Stimulated activated CD4-positive, alpha-beta T cell treated with anti-CD3 and anti-CD28 coated beads, Interleukin-1b, Interleukin-23, amount 100 ng/mL, for 48 hours (primary cell): Measurements from ENCODE around the gene ETDC.
"Not testable (repeated sequence)": the region's sequence is repeated elsewhere in the genome, so short reads cannot be mapped to it uniquely, and the experiment has no call there.

ENCODE experiments used
- DNase-seq: peaks from one replicate; pipeline ENCODE4 v3.0.0-alpha.2; 2020

ETDC gene

GRCh38 chrX:135309430-135309923 lies at the start of gene ETDC:
TSS of gene ETDC (plus strand) at chrX:135309480. CDS start at chrX:135309480, 0 bp downstream.
- no peak for DNase-seq

GRCh38 chrX:135260976-135261375 lies 48.3 kb upstream of the ETDC start:
- DNase-seq = not testable (repeated sequence)

GRCh38 chrX:135263376-135263775 lies 45.9 kb upstream of the ETDC start:
- not testable (repeated sequence) for DNase-seq

DNA sequence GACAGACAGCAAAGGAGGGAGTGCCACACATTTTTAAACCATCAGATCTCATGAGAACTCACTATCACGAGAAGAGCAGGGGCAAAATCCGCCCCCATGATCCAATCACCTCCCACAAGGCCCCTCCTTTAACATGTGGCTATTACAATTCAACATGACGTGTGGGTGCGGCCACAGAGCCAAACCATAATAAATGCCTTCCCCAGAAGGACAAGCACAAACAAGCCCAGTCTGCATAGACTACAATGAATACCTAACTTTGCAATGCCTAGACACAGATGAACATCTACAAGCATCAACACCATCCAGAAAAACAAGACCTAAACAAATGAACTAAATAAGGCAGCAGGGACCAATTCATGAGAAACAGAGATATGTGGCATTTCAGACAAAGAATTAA lies 45.1 kb upstream of the ETDC start:
- no peak for DNase-seq

- no peak for DNase-seq
Observed at GRCh38 chrX:135273162-135273561, 36.1 kb upstream of the ETDC start.

- DNase-seq = no peak
Observed at GRCh38 chrX:135275973-135276372, 33.3 kb upstream of the ETDC start.

DNA sequence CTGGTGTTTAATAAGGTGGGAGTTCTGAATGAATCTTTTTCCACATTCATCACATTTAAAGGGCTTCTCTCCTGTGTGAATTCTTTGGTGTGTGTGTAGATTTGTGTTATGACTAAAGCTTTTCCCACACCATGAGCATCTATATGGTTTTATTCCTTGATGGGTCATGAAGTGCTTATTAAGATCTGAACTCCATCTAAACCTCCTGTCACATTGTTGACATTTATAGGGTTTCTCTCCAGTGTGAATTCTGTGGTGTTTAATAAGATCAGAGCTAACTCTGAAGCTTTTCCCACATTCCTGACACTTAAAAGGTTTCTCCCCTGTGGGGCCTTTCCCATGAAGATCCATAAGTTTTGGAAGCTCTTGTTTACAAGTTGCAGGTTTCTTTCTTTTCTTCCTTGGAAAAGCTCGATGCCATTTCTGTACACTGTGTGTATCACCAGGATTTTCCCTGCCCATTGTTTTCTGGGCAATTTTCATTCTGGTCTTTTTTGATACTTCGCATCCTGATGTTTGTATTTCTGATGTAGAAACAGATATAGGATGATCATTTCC lies 21.9 kb upstream of the ETDC start:
- DNase-seq = no peak

GRCh38 chrX:135295238-135295943 lies 13.9 kb upstream of the ETDC start:
- DNase-seq = peak; percentile 58

DNA sequence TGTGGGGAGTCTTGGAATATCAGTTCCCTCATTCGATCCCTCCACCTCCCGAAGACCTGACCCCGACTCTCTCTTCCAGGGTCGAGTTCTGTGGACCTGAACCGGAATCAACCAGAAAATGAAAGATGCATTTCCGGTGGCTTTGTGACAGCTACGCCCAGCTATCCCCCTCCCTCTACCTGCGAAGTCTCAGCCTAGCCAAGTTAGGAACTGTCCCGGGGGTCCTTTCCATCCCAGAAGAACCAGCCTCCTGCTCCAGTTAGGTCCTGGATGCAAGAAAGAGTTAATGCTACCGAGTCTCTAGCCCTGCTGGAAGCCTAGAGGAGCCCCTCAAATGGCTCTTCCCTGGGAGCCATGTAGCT lies 13.4 kb upstream of the ETDC start:
- DNase-seq = no peak

GRCh38 chrX:135302269-135302873 lies 6.9 kb upstream of the ETDC start:
- DNase-seq = no peak

GRCh38 chrX:135304741-135305140 lies 4.5 kb upstream of the ETDC start:
- no peak for DNase-seq

- no peak for DNase-seq
Observed at GRCh38 chrX:135307171-135307570, 2.1 kb upstream of the ETDC start.

GRCh38 chrX:135308345-135308855 lies 880 bp upstream of the ETDC start:
- DNase-seq = no peak

DNA sequence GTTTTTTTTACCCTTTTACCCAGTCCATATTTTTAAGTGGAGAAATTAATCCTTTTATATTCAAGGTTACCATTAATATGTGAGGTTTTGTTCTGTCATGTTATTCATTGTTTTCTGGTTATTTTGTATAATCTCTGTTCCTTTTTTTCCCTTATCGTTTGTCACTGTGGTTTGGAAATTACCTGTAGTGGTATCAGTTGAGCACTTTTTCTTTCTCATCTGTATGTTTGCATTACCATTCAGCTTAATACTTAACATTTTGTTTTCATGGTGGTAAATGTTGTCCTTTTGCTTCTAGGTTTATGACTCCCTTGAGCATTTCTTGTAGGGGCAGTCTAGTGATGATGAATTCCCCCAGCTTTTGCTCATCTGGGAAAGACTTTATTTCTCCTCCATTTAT lies 6.6 kb downstream of the ETDC start:
- DNase-seq = no peak

DNA sequence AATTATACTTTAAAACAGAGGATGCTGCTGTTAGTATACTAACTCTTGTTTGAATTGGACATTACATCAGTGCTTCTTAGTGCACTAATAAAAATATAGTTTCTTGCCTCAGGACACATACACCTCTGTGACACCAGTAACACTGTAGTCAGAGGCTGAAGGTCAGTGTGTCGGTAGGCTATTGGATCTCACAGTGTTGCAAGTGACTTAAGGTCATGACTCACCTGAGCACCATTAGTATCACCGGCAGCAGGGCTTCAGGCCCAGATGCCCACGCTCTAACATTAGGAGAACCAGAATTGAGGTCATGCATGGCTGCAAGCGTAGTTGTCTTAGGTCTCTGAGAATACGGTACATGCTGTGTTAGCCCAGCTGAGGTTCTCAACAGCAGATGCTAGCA lies 15.2 kb downstream of the ETDC start:
- DNase-seq = no peak

DNA sequence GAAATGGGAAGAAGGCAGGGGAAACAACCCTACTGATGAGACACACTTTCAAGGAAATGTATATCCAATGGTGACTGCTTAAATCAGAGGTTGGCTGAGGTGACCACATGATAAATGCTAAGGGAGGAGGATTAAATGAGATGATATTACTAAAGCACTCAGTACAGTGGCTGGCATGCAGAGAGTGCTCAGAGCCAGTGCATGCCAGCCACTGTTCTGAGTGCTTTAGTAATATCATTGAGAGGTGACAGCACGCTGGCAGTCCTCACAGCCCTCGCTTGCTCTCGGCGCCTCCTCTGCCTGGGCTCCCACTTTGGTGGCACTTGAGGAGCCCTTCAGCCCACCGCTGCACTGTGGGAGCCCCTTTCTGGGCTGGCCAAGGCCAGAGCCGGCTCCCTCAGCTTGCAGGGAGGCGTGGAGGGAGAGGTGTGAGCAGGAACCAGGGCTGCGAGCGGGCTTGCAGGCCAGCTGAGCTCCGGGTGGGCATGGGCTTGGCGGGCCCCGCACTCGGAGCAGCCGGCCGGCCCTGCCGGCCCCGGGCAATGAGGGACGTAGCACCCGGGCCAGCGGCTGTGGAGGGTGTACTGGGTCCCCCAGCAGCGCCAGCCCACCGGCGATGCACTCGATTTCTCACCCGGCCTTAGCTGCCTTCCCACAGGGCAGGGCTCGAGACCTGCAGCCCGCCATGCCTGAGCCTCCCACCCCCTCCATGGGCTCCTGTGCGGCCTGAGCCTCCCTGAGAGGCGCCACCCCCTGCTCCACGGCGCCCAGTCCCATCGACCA lies 15.9 kb downstream of the ETDC start:
- DNase-seq = not testable (repeated sequence)

DNA sequence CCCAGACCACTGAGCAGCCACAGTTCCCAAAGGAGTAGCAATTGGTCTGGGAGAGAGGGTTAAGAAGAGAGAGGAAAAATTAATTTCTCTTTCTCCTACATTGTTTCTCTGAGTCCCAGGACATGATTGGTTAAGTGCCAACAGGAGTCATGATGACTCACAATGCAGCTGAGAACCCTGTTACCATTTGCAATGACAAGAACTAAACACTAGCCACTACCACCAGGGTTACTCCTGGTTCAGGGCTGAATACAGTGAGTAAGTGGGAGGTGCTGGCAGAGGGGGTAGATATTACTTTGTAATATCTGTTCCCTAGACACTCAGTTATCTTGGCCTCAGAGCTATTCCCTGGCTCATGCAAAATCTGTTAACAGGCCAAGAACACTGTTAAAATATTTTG lies 18.0 kb downstream of the ETDC start:
- DNase-seq = no peak

- no peak for DNase-seq
Observed at GRCh38 chrX:135328421-135329005, 19.2 kb downstream of the ETDC start.

GRCh38 chrX:135330706-135331105 lies 21.4 kb downstream of the ETDC start:
- no peak for DNase-seq

- no peak for DNase-seq
Observed at GRCh38 chrX:135331525-135331924, 22.2 kb downstream of the ETDC start.

DNA sequence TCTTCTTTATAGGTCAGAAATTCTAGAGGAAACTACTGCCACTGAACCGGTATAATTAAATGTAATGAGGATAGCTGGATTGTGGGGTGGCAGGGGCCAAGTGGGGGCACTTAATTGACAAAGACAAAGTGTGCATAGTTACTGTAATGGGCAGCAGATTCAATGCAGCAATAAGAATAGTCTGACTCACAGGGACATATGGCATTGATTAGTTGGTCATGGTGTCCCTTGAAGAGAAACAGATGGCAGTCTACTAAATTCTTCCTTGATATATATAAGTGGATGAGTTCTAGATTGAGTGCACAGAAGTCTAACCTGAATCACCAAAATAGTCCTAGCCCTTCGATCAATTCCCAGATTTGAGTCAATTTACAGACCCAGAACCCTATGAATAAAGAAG lies 31.6 kb downstream of the ETDC start:
- no peak for DNase-seq

GRCh38 chrX:135345107-135345589 lies 35.9 kb downstream of the ETDC start:
- DNase-seq = no peak

DNA sequence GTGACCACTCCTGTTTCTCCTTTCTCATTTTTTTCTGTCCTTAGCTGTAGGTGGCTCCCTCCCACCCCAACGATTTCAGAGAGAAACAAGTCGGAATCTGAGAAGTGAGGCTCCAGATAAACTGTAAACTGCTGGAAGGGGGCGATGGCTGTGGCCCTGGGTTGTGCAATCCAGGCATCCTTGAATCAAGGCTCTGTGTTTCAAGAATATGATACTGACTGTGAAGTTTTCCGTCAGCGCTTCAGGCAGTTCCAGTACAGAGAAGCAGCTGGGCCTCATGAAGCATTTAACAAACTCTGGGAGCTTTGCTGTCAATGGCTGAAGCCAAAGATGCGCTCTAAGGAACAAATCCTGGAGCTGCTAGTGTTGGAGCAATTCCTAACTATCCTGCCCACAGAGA lies 37.7 kb downstream of the ETDC start:
- DNase-seq = no peak
